WTC11 (cell line): ENCODE results near the gene BLTP1. TPM values are rescaled to one million over a fixed set of nuclear protein-coding genes. Genes with fewer than 3 reads are reported as not detected.

Source experiments
- ATAC-seq: fragments of 200-7000 bp; cut with Tn5 transposase; 2 replicates; pipeline ENCODE4 v1.10.0; 2021; ENCODE audit warnings: mild to moderate bottlenecking, moderate library complexity
- CTCF ChIA-PET: fragments of 300-600 bp; sonication (Branson Sonifier 250); formaldehyde crosslinking; loops from one replicate; lab custom pipeline; 2021; ENCODE audit warnings: antibody characterized with exemption; lab: Charles Lee
- POLR2A ChIA-PET: fragments of 350-600 bp; sonication (Branson Sonifier 250); formaldehyde crosslinking; loops from one replicate; lab custom pipeline; 2021; ENCODE audit warnings: antibody characterized with exemption; lab: Charles Lee
- DNase-seq: peaks from one replicate; pipeline ENCODE4 v3.0.0; 2021; ENCODE audit warnings: low spot score
- H3K27ac Mint-ChIP-seq: 2 replicates; pipeline ENCODE4 v1.8.0; 2021; ENCODE audit warnings: mixed read lengths
- H3K27me3 Mint-ChIP-seq: 2 replicates; pipeline ENCODE4 v1.8.0; 2021; ENCODE audit warnings: low read depth, mild to moderate bottlenecking, moderate library complexity, mixed read lengths
- H3K36me3 Mint-ChIP-seq: 2 replicates; pipeline ENCODE4 v1.8.0; 2021; ENCODE audit warnings: mixed read lengths
- H3K4me1 Mint-ChIP-seq: 2 replicates; pipeline ENCODE4 v1.8.0; 2022; ENCODE audit warnings: mixed read lengths
- H3K4me3 Mint-ChIP-seq: 2 replicates; pipeline ENCODE4 v1.8.0; 2021; ENCODE audit warnings: mild to moderate bottlenecking, moderate library complexity, mixed read lengths
- H3K9me3 Mint-ChIP-seq: 2 replicates; pipeline ENCODE4 v1.8.0; 2021; ENCODE audit warnings: mixed read lengths
- CBFB ChIP-seq: sonication (generic); formaldehyde crosslinking; IDR thresholded peaks from 2 replicates; pipeline ENCODE4 v1.8.1; 2022; ENCODE audit warnings: mild to moderate bottlenecking, low read depth, missing genetic modification reagents
- GTF2I ChIP-seq: fragments of 250-450 bp; sonication (Bioruptor Pico); conservative IDR thresholded peaks from 2 replicates; pipeline ENCODE4 v1.4.0; 2021; ENCODE audit warnings: mild to moderate bottlenecking
- HMGA2 ChIP-seq: fragments of 250-450 bp; sonication (Bioruptor Pico); IDR thresholded peaks from 2 replicates; pipeline ENCODE4 v1.4.0; 2021; ENCODE audit warnings: mild to moderate bottlenecking, moderate library complexity
- MYBL2 ChIP-seq: sonication (generic); formaldehyde crosslinking; IDR thresholded peaks from 2 replicates; pipeline ENCODE4 v1.8.1; 2023; ENCODE audit warnings: mild to moderate bottlenecking, moderate library complexity, missing genetic modification reagents
- NR1H2 ChIP-seq: sonication (generic); formaldehyde crosslinking; IDR thresholded peaks from 2 replicates; pipeline ENCODE4 v1.9.0; 2021; ENCODE audit warnings: mild to moderate bottlenecking, moderate library complexity, missing genetic modification reagents
- NR2C2 ChIP-seq: sonication (generic); formaldehyde crosslinking; IDR thresholded peaks from 2 replicates; pipeline ENCODE4 v1.8.0; 2022; ENCODE audit warnings: mild to moderate bottlenecking, missing genetic modification reagents
- RELA ChIP-seq: sonication (generic); formaldehyde crosslinking; IDR thresholded peaks from 2 replicates; pipeline ENCODE4 v1.8.1; 2022; ENCODE audit warnings: missing genetic modification reagents, mild to moderate bottlenecking, borderline replicate concordance
- SOX15 ChIP-seq: fragments of 250-450 bp; sonication (Bioruptor Pico); IDR thresholded peaks from 2 replicates; pipeline ENCODE4 v1.9.0; 2021; ENCODE audit warnings: mild to moderate bottlenecking
- TP53 ChIP-seq: sonication (generic); formaldehyde crosslinking; IDR thresholded peaks from 2 replicates; pipeline ENCODE4 v1.8.1; 2023; ENCODE audit warnings: mild to moderate bottlenecking, missing genetic modification reagents
- ZNF232 ChIP-seq: sonication (generic); formaldehyde crosslinking; IDR thresholded peaks from 2 replicates; pipeline ENCODE4 v1.8.0; 2022; ENCODE audit warnings: mild to moderate bottlenecking, missing genetic modification reagents
- ZNF396 ChIP-seq: fragments of 250-450 bp; sonication (Bioruptor Pico); IDR thresholded peaks from 2 replicates; pipeline ENCODE4 v1.8.0; 2021; ENCODE audit warnings: mild to moderate bottlenecking, moderate library complexity, borderline replicate concordance
- total RNA-seq: library from RNA; stranded (reverse); gene quantifications from 3 replicates; pipeline ENCODE4 v1.2.3, GENCODE V29; 2021
- TF ChIP-seq, protein P1 (sequence below): sonication (generic); formaldehyde crosslinking; IDR thresholded peaks from 2 replicates; pipeline ENCODE4 v1.8.1; 2022; ENCODE audit warnings: mild to moderate bottlenecking, moderate library complexity, missing genetic modification reagents
- TF ChIP-seq, protein P2 (sequence below): fragments of 250-450 bp; sonication (Bioruptor Pico); IDR thresholded peaks from 2 replicates; pipeline ENCODE4 v1.9.0; 2021; ENCODE audit warnings: moderate library complexity, mild to moderate bottlenecking, inconsistent platforms, borderline replicate concordance
- TF ChIP-seq, protein P3 (sequence below): fragments of 250-450 bp; sonication (Bioruptor Pico); IDR thresholded peaks from 2 replicates; pipeline ENCODE4 v1.9.0; 2021; ENCODE audit warnings: mild to moderate bottlenecking, borderline replicate concordance
- TF ChIP-seq, protein P4 (sequence below): sonication (generic); formaldehyde crosslinking; IDR thresholded peaks from 2 replicates; pipeline ENCODE4 v1.8.1; 2023; ENCODE audit warnings: mild to moderate bottlenecking, missing genetic modification reagents
- TF ChIP-seq, protein P5 (sequence below): sonication (generic); formaldehyde crosslinking; IDR thresholded peaks from 2 replicates; pipeline ENCODE4 v1.8.0; 2023; ENCODE audit warnings: missing genetic modification reagents, mild to moderate bottlenecking, borderline replicate concordance
- TF ChIP-seq, protein P6 (sequence below): sonication (generic); formaldehyde crosslinking; IDR thresholded peaks from 2 replicates; pipeline ENCODE4 v1.8.0; 2022; ENCODE audit warnings: missing genetic modification reagents
- TF ChIP-seq, protein P7 (sequence below): fragments of 250-450 bp; sonication (Bioruptor Pico); conservative IDR thresholded peaks from 2 replicates; pipeline ENCODE4 v1.9.0; 2021; ENCODE audit warnings: mild to moderate bottlenecking

Gene BLTP1
- total RNA-seq, 1 experiment from 2014 or later, result 32.1 TPM

DNA sequence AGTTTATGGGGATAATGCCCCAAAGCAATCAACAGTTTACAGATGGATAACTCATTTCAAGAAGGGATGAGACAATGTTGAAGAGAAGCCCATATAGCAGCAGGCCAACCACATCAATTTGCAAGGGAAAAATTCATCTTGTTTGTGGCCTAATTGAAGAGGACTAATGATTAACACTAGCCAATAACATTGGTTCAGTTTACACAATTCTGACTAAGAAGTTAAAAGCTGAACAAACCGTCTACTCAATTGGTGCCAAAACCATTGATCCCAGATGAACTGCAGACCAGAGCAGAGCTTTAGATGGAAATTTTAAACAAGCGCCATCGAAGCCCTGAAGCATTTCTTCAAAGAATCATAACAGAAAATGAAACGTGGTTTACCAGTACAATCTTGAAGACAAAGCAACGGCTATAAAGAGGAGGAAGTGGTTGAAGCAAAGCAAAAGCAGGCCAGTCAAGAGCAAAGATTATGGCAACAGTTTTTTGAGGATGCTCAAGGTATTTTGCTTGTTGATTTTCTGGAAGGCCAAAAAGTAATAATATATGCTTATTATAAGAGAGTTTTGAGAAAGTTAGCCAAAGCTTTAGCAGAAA is 20.5 kb upstream of the BLTP1 start:
- ATAC-seq (no peak), DNase-seq (no peak)
- Mint-ChIP-seq H3K27me3 (no peaks in the 10 kb centered on the region), H3K4me1 (no peaks in the 10 kb centered on the region), H3K9me3 (peaks cover 5% of the 10 kb centered on the region; the same call in 1 of the 2 replicates), H3K27ac (no peak overlapping the region), H3K4me3 (no peak overlapping the region), H3K36me3 (no peaks in the 10 kb centered on the region)
- TF ChIP-seq RELA (no peak), SOX15 (CRISPR knock-in tag) (no peak), CBFB (no peak), MYBL2 (no peak), NR1H2 (CRISPR knock-in tag) (no peak), ZNF396 (no peak), NR2C2 (CRISPR knock-in tag) (no peak)
- TF ChIP-seq, protein P1, sequence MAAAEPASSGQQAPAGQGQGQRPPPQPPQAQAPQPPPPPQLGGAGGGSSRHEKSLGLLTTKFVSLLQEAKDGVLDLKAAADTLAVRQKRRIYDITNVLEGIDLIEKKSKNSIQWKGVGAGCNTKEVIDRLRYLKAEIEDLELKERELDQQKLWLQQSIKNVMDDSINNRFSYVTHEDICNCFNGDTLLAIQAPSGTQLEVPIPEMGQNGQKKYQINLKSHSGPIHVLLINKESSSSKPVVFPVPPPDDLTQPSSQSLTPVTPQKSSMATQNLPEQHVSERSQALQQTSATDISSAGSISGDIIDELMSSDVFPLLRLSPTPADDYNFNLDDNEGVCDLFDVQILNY (CRISPR knock-in tag), result no peak
- TF ChIP-seq, protein P2, sequence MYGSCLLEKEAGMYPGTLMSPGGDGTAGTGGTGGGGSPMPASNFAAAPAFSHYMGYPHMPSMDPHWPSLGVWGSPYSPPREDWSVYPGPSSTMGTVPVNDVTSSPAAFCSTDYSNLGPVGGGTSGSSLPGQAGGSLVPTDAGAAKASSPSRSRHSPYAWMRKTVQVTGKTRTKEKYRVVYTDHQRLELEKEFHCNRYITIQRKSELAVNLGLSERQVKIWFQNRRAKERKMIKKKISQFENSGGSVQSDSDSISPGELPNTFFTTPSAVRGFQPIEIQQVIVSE (CRISPR knock-in tag), result no peak
- TF ChIP-seq, protein P3, sequence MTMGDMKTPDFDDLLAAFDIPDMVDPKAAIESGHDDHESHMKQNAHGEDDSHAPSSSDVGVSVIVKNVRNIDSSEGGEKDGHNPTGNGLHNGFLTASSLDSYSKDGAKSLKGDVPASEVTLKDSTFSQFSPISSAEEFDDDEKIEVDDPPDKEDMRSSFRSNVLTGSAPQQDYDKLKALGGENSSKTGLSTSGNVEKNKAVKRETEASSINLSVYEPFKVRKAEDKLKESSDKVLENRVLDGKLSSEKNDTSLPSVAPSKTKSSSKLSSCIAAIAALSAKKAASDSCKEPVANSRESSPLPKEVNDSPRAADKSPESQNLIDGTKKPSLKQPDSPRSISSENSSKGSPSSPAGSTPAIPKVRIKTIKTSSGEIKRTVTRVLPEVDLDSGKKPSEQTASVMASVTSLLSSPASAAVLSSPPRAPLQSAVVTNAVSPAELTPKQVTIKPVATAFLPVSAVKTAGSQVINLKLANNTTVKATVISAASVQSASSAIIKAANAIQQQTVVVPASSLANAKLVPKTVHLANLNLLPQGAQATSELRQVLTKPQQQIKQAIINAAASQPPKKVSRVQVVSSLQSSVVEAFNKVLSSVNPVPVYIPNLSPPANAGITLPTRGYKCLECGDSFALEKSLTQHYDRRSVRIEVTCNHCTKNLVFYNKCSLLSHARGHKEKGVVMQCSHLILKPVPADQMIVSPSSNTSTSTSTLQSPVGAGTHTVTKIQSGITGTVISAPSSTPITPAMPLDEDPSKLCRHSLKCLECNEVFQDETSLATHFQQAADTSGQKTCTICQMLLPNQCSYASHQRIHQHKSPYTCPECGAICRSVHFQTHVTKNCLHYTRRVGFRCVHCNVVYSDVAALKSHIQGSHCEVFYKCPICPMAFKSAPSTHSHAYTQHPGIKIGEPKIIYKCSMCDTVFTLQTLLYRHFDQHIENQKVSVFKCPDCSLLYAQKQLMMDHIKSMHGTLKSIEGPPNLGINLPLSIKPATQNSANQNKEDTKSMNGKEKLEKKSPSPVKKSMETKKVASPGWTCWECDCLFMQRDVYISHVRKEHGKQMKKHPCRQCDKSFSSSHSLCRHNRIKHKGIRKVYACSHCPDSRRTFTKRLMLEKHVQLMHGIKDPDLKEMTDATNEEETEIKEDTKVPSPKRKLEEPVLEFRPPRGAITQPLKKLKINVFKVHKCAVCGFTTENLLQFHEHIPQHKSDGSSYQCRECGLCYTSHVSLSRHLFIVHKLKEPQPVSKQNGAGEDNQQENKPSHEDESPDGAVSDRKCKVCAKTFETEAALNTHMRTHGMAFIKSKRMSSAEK (CRISPR knock-in tag), result no peak
- CTCF ChIA-PET, result no interaction called here
- POLR2A ChIA-PET, result no interaction called here

DNA sequence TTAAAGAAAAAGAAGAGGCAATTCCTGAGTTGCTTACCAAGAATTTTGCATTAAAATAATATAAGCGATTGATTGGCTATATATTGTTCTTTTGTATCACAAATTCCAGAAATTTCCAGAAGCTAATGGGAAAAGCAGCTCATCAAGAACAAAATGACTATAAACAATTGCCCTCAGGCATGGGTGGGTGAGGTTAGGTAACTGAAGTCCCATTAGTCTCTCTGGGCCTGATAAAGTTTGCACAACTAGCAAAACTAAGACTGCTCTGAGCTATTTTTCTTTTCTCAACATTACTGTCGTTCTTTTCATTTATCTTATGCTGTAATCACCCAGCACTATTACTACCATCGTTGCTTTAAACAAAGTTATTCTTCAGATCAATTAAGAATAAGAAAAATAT is 19.2 kb upstream of the BLTP1 start:
- no peaks in the 10 kb centered on the region for H3K36me3 Mint-ChIP-seq
- DNase-seq, result no peak
- no peak overlapping the region for H3K4me3 Mint-ChIP-seq
- no peak for ATAC-seq
- H3K9me3 Mint-ChIP-seq, result peaks cover 5% of the 10 kb centered on the region; the same call in 1 of the 2 replicates
- ChIA-PET CTCF (no interaction called here), POLR2A (no interaction called here)
- no peak overlapping the region for H3K27ac Mint-ChIP-seq
- no peaks in the 10 kb centered on the region for H3K4me1 Mint-ChIP-seq
- no peaks in the 10 kb centered on the region for H3K27me3 Mint-ChIP-seq
- TF ChIP-seq CBFB, result no peak
- TF ChIP-seq, protein P4, sequence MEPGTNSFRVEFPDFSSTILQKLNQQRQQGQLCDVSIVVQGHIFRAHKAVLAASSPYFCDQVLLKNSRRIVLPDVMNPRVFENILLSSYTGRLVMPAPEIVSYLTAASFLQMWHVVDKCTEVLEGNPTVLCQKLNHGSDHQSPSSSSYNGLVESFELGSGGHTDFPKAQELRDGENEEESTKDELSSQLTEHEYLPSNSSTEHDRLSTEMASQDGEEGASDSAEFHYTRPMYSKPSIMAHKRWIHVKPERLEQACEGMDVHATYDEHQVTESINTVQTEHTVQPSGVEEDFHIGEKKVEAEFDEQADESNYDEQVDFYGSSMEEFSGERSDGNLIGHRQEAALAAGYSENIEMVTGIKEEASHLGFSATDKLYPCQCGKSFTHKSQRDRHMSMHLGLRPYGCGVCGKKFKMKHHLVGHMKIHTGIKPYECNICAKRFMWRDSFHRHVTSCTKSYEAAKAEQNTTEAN (CRISPR knock-in tag), result no peak
- TF ChIP-seq, protein P5, sequence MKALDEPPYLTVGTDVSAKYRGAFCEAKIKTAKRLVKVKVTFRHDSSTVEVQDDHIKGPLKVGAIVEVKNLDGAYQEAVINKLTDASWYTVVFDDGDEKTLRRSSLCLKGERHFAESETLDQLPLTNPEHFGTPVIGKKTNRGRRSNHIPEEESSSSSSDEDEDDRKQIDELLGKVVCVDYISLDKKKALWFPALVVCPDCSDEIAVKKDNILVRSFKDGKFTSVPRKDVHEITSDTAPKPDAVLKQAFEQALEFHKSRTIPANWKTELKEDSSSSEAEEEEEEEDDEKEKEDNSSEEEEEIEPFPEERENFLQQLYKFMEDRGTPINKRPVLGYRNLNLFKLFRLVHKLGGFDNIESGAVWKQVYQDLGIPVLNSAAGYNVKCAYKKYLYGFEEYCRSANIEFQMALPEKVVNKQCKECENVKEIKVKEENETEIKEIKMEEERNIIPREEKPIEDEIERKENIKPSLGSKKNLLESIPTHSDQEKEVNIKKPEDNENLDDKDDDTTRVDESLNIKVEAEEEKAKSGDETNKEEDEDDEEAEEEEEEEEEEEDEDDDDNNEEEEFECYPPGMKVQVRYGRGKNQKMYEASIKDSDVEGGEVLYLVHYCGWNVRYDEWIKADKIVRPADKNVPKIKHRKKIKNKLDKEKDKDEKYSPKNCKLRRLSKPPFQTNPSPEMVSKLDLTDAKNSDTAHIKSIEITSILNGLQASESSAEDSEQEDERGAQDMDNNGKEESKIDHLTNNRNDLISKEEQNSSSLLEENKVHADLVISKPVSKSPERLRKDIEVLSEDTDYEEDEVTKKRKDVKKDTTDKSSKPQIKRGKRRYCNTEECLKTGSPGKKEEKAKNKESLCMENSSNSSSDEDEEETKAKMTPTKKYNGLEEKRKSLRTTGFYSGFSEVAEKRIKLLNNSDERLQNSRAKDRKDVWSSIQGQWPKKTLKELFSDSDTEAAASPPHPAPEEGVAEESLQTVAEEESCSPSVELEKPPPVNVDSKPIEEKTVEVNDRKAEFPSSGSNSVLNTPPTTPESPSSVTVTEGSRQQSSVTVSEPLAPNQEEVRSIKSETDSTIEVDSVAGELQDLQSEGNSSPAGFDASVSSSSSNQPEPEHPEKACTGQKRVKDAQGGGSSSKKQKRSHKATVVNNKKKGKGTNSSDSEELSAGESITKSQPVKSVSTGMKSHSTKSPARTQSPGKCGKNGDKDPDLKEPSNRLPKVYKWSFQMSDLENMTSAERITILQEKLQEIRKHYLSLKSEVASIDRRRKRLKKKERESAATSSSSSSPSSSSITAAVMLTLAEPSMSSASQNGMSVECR (CRISPR knock-in tag), result no peak
- no peak for TF ChIP-seq TP53 (CRISPR knock-in tag)
- no peak for TF ChIP-seq ZNF232 (CRISPR knock-in tag)
- no peak for TF ChIP-seq HMGA2 (CRISPR knock-in tag)
- TF ChIP-seq GTF2I (CRISPR knock-in tag), result no peak
- TF ChIP-seq, protein P6, sequence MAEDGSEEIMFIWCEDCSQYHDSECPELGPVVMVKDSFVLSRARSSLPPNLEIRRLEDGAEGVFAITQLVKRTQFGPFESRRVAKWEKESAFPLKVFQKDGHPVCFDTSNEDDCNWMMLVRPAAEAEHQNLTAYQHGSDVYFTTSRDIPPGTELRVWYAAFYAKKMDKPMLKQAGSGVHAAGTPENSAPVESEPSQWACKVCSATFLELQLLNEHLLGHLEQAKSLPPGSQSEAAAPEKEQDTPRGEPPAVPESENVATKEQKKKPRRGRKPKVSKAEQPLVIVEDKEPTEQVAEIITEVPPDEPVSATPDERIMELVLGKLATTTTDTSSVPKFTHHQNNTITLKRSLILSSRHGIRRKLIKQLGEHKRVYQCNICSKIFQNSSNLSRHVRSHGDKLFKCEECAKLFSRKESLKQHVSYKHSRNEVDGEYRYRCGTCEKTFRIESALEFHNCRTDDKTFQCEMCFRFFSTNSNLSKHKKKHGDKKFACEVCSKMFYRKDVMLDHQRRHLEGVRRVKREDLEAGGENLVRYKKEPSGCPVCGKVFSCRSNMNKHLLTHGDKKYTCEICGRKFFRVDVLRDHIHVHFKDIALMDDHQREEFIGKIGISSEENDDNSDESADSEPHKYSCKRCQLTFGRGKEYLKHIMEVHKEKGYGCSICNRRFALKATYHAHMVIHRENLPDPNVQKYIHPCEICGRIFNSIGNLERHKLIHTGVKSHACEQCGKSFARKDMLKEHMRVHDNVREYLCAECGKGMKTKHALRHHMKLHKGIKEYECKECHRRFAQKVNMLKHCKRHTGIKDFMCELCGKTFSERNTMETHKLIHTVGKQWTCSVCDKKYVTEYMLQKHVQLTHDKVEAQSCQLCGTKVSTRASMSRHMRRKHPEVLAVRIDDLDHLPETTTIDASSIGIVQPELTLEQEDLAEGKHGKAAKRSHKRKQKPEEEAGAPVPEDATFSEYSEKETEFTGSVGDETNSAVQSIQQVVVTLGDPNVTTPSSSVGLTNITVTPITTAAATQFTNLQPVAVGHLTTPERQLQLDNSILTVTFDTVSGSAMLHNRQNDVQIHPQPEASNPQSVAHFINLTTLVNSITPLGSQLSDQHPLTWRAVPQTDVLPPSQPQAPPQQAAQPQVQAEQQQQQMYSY, result no peak
- TF ChIP-seq, protein P7, sequence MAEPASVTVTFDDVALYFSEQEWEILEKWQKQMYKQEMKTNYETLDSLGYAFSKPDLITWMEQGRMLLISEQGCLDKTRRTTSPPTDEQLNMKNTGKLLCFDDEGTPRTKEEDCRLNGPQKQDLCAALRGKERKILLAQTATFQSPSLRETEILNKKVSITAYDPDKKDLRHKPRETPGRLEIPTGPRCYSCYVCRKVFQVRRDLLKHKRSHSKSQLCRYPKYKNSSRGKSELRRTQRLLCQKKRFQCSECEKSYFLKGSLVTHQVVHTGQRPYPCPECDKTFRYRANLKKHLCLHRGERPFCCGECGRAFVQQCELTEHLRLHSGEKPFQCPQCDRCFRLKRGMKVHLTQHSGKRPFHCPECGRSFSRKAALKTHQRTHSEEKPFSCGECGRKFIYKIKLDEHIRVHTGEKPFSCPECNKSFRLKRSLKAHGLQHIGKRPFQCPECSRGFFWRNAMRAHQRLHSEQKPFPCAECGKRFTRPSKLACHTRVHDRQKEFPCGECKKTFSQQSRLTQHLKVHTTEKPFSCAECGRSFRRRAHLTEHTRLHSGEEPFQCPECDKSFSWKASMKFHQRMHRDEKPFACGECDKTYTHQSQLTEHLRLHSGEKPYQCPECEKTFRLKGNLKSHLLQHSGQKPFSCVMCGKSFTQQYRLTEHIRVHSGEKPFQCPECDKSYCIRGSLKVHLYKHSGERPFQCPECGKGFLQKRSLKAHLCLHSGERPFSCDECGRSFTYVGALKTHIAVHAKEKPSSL (CRISPR knock-in tag), result no peak
- no peak for TF ChIP-seq NR1H2 (CRISPR knock-in tag)
